Endothelial cell of umbilical vein (primary cell): ENCODE measurements around the gene LMO1.

Experiments
- EZH2 ChIP-seq: IDR thresholded peaks from 2 replicates; pipeline ENCODE4 v1.6.1; 2012; ENCODE audit warnings: borderline replicate concordance, low read depth, mild to moderate bottlenecking, moderate library complexity, low read length, inconsistent platforms; ENCODE audit not compliant: severe bottlenecking
- MAX ChIP-seq: IDR thresholded peaks from 2 replicates; pipeline ENCODE4 v1.6.1; 2011; ENCODE audit not compliant: insufficient read depth, insufficient read length
- POLR2A ChIP-seq: IDR thresholded peaks from 2 replicates; pipeline ENCODE4 v1.6.1; 2012; ENCODE audit warnings: low read depth, mild to moderate bottlenecking, control low read depth, low read length
- TF ChIP-seq, protein P1 (sequence below), 2 donors: IDR thresholded peaks; 1 replicate in 1 of 2; 2 replicates in 1 of 2; pipeline ENCODE4 v1.5.1; 2011; ENCODE audit warnings: low read length in 2 of 2, mild to moderate bottlenecking in 2 of 2, moderate library complexity in 2 of 2, control low read depth in 1 of 2, inconsistent platforms in 1 of 2, low read depth in 1 of 2; ENCODE audit not compliant: insufficient read depth in 1 of 2; ENCODE audit errors: extremely low read depth in 1 of 2

DNA sequence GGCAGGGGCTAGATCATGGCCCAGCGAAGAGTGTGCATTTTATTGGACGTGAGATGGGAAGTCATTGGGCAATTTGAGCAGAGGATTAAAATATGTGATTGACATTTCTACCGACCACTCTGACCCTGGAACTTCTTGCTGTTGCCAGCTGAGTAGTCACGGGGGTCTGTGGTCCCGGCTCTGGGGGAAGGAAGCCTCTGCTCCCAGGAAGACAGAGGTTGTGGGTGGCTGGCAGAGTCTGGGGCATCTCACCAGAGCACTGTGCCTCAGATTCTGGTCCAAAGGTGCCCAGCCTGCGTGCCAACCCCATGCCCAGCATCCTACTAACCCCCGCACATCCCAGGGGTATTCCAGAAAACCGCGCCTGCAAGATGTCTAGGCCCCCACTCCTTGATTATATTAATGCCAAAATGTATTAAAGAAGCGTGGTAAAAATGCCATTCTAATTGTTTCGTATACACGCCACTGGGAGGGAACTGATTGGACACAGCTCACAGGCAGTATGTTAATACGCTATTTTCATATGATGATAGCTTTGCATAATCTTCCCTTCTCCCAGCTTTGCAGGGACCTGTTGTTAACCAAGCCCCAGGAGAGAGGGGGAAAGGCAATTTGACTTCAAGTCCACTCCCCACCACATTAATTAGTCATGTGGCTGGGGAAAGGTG, 25.3 kb upstream of the LMO1 start:
- no peak for TF ChIP-seq EZH2
- no peak for TF ChIP-seq POLR2A
- TF ChIP-seq, protein P1, sequence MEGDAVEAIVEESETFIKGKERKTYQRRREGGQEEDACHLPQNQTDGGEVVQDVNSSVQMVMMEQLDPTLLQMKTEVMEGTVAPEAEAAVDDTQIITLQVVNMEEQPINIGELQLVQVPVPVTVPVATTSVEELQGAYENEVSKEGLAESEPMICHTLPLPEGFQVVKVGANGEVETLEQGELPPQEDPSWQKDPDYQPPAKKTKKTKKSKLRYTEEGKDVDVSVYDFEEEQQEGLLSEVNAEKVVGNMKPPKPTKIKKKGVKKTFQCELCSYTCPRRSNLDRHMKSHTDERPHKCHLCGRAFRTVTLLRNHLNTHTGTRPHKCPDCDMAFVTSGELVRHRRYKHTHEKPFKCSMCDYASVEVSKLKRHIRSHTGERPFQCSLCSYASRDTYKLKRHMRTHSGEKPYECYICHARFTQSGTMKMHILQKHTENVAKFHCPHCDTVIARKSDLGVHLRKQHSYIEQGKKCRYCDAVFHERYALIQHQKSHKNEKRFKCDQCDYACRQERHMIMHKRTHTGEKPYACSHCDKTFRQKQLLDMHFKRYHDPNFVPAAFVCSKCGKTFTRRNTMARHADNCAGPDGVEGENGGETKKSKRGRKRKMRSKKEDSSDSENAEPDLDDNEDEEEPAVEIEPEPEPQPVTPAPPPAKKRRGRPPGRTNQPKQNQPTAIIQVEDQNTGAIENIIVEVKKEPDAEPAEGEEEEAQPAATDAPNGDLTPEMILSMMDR (IDR thresholded peaks at IDR 0.05; ENCODE audit: extremely low read depth in 1 of 2, insufficient read depth in 1 of 2, low read depth in 1 of 2, low read length in 2 of 2) = no peak
- TF ChIP-seq MAX = no peak
